Activated CD4-positive, alpha-beta T cell treated with anti-CD3 and anti-CD28 coated beads for 24 hours (primary cell): Measurements from ENCODE around the gene TAC4.

Experiments used
- DNase-seq, 2 donors: peaks; one replicate each; pipeline ENCODE4 v3.0.0-alpha.2; 2020; ENCODE audit warnings: low read depth in 2 of 2

The TAC4 gene

DNA sequence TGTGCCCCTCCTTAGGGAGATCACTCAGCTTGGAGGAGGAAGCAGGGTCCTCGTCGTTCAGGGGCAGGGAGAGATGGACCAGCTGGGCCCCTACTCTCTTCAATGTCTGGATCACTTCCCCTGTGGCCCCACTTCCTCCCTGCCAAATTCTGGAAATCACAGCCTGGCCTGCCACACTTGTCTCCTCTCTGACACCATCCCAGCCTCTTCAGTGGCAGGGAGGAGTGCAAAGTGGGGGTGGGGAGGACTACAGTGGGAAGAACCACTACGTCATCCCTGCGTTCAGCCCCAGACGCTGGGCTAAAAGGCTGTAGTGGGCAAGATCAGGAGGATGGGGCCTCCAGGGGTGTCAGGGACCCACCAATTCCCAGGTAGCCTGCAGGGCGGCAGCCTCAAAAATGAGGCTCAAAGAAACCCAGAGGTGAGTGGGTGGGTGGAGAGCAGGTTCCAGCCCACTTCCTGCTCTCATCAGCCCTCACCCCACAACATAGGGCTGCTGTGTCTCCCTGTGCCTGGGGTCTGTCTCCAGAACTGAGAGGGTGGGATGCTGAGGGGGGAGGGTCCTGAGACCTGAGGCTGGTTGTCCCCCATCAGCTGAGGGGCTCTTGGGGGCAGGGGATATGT, 25.0 kb upstream of the TAC4 start:
- no peak for DNase-seq

DNA sequence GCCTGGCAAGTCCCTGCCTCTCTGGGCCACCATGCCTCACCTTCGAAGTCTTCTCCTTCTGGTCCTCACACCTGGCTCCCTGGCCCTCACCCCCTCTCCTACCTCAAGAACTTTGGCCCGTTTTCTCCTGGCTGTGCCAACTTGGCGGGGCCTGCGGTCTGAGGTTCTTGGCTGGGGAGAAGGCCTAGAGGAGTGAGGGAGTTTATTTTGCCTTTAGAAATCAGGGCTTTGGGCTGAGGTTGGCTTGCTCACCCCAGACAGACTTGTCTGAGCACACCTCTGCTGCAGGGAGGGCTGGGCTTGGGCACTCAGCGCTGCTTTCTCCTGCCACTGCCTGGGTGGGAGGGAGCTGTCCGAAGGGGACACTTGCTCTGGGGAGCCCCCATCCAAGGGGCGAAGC, 23.3 kb upstream of the TAC4 start:
- DNase-seq = no peak

DNA sequence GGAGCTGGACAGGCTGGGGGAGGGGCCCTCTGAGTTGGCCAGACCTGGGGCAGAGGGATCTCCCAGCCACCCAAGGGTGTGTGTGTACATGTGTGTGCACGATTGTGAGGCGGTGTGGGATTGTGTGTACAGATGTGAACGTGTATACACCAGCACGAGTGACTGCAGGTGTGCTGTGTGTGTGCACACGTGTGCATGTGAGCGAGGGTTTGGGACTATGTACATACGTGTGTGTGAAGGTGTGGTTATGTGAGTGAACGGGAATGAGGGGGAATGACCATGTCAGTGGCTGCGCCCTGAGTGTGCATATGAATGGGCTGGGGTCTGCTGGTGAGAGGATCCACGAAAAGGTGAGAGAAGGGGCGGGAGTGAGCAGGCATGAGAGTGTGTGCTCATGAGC, 22.4 kb upstream of the TAC4 start:
- DNase-seq = no peak

DNA sequence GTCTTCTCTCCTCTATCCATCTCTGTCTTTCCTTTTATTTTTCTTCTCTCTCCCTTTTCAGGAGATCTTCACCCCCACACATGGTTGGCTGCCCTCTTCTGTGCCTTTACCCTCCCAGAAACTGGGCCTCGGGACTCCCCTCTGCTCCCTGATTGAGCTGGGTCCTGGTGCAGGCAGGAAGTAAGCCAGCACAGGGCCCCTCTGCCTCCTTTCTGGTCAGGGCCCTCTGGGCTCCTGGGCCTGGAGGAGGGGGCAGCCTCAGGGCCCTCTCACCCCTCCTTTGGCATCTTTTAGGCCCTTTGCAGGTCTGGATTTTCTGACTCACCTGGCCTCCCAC, 21.1 kb upstream of the TAC4 start:
- no peak for DNase-seq

DNA sequence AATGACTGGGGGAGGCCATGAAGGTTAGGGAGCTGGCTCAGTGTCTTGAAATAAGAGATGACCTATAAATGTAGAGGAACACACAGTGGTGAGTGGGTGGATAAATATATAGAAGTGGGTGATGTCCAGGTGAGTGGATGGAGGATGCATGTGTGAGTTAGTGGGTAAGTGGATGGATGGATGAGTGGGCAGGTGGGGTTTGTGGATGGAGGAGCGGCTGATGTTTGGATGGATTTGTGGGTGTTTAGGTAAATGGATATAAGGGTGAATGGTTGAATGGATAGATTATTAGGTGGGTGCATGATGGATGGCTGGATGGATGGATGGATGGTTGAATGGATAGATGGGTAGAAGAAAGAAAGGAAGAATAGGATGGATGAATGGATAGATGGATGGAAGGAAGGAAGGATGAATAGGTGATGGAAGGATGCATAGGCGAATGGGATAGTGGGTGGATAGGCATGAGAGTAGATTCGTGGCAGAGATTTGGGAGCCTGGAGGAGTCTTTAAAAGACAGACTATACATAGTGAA, 19.1 kb upstream of the TAC4 start:
- no peak for DNase-seq

DNA sequence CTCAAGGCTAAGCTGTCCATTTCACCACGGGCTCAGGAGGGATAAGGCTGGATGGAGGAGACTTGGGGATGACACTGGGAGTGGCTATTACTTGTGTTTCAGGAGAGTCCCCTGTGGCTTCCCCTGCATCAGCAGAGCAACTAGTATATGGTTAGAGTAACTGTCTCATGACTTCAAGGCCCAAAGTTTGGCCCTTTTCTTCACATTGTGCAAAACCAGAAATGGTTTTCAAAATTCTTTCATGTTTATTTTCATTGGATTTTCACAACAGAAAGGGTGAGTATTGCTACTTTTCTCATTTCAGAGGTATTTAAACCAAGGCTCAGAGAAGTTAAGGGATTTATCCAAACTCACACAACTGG, 18.1 kb upstream of the TAC4 start:
- no peak for DNase-seq

DNA sequence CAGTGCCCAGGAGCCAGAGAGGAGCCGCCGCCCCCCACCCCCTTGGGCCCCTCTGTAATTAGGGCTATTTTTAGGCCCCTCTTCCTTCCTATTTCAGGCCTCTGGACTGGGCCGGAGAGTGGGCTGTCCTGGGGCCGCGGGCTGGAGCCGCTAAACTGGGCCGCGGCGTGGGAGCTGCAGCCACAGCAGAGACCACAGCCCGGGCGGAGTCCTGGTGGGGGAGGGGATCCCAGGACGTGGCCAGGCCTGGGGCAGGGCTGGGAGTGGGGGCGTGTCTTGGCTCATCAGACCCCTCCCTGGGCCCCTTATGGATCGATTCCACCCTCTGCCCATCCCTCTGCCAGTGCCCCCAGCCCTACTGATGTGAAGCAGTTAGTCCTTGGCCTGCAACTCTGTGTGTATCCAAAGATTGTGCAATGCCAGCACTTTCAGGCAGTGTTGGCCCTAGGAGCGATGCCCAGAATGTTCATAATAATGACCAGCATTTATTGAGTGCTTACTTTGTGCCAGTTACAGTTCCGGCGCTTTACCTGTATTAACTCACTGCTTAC, 15.0 kb upstream of the TAC4 start:
- no peak for DNase-seq

DNA sequence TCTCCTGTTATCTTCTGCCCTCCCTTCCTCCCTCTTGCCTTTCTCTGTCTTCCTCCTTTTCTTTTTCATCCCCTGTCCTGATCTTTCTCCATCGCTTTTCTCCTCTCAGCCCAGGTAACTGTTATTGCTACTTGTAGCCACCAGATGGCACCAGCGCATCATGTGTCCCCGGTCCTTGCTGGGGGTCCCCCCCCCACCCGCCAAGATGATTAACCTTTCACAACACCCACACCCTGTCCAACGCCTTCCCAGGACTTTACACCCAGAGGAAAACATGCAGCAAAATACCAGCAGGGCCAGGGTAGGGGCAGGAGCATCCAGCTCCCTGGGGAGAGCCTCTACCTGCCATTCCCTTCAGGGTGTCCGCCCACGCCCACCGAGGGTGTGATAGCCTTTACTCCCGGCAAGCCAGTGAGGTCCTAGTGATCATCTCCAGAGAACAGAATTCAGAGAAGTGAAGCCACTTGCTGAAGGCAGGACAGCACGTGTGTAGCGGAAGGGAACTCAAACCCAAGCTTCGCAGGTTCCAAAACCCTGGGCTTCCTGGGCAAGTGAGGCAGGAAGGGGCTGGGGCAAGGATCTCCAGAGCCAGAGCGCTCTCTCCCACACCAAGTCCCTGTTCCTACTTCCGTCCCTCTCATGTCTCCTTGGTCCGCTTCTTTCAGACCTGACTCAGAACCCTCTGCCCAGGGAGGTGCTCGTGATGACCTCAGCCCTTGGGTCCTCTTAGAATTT, 13.4 kb upstream of the TAC4 start:
- peak; percentile 41 to 45 for DNase-seq

DNA sequence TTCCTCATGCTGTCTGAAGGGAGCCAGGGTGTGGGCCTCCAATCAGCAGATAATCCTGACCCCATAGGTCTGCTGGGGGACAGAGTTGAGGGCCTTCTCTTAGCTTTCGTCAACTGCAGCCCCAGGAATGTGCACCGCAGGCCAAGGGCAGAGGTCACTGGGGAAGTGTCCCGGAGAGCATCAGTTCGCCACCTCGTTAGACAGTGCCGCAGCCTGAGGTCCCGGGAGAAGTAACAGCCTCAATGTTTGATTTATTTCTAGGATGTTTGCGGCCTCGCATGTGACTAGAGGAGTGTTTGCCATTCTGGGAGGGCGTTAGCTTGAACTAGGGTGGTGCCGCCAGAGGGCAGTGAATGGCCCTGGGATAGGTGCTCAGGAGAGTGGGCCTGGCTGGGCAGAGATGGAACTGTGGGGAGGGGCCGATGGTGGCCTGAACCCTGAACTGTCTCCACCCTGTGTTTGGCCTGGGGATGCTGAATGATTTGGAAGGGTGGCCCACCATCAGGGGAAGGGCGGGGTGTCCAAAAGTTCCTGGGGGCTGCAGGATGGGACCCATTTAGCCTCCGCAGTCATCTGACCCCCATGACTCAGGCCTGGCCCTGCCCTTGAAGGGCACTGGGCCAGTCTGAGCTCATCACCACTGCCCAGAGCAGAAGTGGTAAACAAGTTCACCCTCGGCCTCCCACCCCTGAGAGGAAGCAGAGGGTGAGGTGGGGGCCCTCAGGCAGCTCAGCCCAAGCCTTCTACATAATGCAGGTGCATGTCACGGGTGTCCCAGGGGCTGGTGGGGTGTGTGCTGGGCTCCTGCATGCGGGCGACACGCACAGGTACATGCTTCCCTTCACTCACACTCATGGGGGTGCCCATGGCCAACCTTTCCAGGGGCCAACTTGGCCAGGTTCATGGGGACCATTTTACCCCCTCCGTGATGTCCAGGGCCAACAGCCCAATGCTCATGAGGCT, 12.4 kb upstream of the TAC4 start:
- no peak for DNase-seq

DNA sequence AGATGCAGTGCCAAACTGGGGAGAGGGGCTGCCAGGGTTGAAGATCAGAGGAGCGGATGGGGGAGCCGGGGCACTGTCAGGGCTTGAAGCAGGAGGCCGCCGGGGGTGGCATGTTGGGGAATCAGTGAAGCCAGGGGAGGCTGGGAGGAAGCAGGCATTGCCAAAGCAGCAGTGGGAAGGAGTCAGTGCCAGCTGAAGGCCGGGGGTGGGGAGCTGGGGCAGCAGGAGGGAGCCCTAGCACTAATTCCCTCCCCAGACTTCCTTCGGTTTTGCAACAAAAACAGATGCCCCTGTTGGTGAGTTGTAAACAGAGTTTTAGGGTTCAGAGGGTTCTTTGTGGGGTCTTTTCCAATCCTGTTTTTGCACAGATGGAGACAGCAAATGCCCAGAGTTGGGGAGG, 10.9 kb upstream of the TAC4 start:
- no peak for DNase-seq

DNA sequence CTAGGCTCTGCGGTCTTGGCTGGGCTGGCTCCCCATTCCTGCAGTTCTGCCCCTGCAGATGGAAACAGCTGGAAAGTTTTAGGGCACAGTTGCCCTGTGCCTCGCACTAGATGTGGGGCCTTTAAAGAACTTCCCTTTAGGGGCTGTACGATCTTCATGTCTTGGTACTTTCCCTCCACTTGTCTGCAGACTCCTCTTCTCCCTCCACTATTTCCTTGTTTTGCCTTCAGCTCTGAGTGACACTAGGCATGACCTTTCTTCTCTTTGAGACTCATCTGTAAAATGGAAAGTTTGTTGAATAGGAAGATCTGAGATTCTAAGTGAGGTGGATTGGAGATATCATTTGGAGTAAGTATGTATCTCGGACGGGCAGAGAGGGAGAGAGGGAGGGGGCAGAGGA, 6.3 kb upstream of the TAC4 start:
- no peak for DNase-seq

DNA sequence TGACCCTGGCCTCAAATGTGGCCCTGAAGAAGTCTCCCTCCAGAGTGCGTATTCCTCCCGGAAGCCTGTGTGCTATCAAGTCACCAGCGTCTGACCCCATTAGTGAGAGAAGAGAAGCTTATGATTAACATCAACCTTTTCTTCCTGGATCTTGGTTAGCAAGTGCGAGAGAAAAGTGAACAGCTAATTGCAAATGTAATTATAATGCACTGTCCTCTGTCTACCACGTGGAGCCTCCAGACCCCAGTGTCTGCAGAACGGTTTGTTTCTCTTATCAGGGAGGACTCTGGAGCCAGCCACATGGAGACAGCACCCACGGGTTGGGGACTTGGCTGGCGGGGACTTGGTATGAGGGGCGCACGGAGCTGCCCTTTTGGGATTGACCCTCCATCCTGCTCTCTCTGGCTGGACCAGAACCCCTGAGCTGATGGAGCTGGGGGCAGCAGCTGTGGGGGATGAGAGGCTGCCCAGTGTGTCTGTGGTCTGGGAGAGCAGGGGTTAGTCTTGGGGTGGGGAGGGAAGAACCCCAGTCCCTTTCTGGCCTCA, 5.7 kb upstream of the TAC4 start:
- no peak for DNase-seq

DNA sequence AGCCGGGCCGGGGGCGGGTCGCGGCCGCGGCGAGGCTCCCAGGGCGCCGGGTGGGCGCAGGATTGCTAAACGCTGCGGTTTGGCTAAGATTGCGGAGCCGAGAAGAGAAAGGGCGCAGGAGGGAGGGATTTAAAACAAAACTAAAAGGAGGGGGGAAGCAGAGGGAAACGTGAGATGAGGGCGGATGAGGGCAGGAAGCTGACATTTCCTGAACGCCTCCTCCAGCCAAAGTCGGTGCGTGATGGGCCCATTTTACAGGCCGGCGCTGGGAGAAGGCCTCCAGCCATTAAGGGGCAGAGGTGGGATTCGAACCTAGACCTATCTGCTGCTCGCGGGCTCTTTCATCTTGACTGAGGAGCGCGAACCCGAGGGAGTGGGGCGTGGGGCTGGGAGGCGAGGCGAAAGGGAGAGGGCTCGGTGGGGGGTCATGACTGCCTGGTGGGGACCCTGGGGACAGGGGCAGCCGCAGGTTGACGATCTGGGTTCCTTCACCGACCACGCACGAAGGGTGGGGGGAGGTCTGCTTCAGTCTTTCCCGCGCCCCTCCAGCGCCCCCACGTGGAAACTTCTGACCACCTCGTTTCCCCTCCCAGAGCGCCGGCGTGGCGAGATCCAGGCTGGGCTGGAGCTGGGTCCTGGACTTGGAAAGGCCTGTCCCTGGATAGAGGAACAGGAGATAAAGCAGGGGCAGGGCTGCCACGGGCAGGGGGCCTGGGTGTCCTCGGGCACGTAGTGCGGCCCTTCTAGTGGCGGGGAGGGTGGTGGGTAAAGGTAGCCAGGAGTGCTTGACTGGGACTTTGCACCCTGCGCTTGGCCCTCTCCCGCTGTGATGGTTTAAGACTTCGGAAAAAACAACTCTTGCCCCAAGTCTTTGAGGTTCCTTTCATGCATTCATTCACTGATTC, 3.8 kb upstream of the TAC4 start:
- DNase-seq = peak; percentile 51 to 62

DNA sequence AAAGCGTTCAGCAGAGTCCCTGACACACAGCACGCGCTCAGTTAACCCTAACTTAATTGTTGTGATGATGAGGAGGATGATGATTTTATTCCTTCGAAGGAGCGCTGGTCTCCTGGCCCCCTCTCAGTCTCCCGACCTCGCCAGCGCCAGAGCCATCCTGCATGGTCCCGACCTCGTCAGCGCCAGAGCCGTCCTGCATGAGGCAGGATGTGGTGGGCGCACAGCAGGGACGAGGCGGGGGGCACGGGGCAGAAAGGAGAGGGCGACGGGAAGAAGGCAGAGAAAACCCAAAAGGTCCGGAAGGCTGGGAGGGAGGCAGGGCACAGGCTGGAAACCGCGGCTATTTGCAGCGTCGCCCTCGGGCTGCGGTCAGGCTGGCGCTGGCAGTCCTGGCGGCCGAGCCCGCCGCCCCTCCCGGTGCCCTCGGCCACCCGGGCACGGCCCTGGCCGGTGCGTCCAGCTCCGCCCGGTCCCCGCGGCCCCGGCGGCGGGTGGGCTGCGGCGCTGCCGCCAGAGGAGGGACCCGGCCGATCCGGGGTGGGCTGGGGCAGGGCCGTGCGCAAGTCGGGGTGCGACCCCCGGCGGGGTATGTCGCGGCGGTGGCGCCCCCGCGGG, 3.0 kb upstream of the TAC4 start:
- no peak for DNase-seq

DNA sequence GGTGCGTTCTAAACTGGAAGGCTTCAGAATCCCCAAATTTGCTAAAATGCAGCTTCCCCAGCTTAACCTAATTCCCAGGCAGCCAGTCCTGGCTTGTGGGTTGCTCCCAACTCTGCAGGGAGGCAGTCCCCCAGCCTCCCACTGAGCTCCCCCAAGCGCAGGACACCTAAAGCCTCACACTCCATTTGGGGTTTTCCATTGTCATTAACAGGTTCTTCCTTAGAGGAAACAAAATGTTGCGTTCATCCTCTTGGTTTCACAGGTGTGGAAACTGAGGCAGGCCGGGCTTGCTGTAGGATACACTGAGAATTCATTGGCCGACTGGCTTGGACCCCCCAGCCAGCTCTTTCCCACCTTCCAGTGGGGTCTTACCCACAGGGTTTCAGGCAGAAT, 2.3 kb upstream of the TAC4 start:
- no peak for DNase-seq

DNA sequence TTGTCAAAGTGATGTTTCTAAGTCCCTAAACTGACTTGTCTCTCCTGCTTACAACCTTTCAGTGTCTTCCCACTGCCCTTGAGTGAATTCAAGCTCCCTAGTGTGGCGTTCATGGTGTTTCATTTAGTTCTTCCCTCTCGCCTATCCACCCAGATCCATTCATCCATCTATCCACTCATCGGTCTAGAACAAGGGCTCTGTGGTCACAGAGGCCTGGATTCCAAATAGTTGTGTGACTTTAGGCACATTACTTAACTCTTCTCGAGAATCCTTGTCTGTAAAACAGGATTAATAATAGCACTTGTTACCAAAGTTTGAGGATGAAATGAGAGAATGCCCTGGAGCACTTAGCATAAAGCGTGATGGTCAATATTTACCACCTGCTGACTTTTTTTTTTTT, 870 bp upstream of the TAC4 start:
- DNase-seq = no peak

DNA sequence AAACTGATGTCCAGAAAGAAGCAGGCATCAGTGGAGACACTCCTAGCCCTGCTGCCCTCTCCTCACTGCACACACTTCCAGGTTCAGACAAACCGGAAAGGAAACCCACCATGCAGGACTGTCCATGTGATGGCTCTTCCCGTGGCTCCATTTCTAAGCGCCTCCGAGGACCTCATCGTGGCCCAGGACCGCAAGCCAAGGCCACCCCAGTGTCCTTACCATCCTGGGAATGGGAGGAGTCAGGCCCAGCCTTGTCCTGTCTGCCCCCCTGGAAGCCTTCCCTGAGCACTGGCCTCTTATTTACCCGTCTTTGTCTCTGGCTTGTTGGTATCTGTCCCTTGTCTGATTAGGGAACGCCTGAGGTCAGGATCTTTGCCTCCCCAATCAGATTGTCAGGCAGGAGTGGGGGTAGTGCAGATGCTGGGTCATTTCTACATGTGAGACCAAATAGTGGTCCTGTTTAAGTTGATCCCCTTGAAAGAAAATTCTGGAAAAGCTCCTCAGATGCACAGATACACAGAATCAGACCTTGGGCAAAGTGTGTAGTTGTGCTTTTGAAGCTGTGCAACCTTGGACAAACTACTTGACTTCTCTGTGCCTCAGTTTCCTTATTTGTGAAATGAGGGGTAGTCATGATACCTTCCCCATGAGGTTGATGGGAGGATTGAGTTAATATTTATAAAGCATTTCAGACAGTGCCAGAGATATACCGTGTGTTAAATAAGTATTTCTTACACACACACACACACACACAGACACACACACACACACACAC, 744 bp downstream of the TAC4 start:
- DNase-seq = no peak

DNA sequence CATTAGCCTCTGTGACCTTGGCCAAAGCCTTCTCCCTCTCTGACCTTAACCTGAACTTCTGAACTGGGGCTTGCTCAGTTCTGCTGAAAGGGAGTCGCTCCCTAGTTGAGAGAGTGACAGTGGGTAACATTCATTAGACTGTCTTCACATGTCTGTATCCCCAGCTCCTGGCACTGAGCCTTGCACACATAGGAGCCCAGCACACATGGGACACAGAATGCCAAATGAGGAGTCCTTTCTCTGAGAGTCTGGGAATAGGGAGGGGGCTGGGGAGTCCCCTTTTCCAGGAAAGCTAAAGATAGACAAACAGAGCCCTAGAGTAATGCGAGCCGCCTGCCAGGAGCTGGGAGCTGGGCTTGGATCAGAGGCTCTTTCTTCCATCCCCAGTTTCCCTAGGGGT, 2.5 kb downstream of the TAC4 start:
- no peak for DNase-seq

DNA sequence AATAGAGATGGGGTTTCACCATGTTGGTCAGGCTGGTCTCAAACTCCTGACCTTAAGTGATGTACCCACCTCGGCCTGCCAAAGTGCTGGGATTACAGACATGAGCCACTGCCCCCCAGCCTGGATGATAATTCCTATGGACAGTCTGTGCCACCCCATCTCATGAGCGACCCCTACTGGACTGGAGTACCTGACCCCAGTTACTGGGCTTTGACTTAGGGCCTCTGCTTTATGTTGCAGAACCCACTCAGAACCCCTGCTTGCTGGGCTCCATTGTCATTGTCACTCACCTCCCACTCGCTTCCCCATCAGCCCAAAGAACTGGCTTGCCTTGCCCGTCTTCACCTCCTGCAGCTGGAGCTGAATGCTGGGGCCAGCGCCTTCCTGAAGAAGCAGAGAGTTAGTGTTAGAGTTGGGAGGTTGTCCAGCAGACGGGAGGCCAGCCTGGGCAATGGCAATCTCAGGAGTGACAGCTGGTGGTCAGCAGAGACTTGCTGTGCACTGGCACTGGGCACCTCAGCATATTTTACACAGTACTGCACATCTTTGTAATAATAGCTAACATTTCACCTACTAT, 4.0 kb downstream of the TAC4 start:
- peak in 1 of 2 donors; percentile 11 for DNase-seq
